SW480 (cell line): Measurements from ENCODE around the gene PCBP1.
"Not testable (repeated sequence)": the region's sequence is repeated elsewhere in the genome, so short reads cannot be mapped to it uniquely, and the experiment has no call there.

ENCODE experiments used
- DNase-seq: peaks from one replicate; pipeline ENCODE4 v3.0.0-alpha.2; 2016; ENCODE audit warnings: low spot score

PCBP1 gene

GRCh38 chr2:70081221-70081620 is 6.1 kb upstream of the PCBP1 start:
- DNase-seq, result no peak

DNA sequence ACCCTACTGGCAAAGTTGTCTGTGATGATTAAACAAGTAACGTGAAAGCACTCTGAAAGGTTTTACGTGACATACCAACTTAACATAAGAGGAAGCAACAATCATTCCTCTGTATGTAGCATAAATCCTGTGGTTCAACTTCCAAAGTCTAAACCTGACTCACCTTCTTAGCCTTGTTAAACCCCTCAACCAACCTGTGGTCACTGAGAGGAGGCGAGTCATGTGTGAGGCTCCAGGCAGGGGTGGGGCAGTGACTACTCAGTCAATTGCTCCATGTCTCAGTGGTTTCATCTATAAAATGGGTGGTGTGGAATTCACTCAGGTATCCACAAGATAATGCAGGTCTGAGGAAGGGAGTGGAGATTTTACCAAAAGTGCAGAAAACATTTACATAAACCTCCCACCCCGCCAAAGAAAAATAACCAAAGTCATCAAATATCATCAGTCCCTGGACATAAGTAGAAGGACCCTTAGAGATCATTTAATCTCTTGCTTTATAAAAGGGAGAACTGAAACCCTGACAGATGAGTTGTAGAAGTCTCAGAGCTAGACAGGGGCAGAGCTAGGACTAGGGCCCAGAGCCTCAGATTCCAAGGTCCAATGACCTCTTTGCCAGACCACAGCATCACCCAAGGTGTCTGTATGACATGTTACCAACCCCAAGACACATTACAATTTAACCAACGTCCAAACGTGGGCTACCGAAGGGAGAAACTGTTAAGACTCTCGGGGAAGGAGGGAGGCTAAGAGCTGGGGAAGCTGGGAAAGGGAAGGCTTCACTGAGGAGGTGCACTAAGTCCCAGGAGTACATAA is 3.7 kb upstream of the PCBP1 start:
- DNase-seq, result peak; percentile 94

GRCh38 chr2:70084973-70085710 is 2.1 kb upstream of the PCBP1 start:
- peak; percentile 93 for DNase-seq

DNA sequence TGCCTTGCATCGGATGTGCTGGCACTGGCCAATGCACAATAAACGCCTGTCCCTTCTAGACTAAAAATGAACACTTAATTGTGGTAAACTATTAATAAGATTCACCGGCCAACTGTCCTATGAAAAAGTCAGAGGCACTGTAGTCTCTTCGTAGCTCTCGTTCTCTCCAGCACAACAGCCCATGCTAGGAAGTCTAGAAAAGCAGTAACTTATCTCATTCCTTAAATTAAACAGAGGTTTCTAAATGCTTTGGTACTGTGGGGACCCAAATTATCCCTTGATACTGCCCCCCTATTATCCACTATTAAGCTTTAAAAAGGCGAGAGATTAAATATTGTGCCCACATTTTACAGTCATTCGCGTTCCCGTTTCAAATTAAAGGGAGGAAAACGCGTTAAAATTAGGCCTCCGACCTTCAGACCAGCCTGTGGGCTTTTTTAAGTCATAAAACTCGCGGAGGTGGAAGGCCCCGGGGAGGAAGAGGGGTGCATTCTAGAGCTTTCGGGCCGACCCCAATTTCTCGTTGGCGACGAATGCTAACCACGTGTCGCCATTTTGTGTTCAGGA is 1.5 kb upstream of the PCBP1 start:
- peak; percentile 60 for DNase-seq

- peak; percentile 89 for DNase-seq
These were observed 919 bp upstream of the PCBP1 start for GRCh38 chr2:70086278-70086837.

DNA sequence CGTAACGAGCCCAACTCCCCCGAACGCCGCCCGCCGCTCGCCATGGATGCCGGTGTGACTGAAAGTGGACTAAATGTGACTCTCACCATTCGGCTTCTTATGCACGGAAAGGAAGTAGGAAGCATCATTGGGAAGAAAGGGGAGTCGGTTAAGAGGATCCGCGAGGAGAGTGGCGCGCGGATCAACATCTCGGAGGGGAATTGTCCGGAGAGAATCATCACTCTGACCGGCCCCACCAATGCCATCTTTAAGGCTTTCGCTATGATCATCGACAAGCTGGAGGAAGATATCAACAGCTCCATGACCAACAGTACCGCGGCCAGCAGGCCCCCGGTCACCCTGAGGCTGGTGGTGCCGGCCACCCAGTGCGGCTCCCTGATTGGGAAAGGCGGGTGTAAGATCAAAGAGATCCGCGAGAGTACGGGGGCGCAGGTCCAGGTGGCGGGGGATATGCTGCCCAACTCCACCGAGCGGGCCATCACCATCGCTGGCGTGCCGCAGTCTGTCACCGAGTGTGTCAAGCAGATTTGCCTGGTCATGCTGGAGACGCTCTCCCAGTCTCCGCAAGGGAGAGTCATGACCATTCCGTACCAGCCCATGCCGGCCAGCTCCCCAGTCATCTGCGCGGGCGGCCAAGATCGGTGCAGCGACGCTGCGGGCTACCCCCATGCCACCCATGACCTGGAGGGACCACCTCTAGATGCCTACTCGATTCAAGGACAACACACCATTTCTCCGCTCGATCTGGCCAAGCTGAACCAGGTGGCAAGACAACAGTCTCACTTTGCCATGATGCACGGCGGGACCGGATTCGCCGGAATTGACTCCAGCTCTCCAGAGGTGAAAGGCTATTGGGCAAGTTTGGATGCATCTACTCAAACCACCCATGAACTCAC is 673 bp downstream of the PCBP1 start:
- peak; percentile 74 for DNase-seq

GRCh38 chr2:70088598-70089219 is 1.4 kb downstream of the PCBP1 start:
- no peak for DNase-seq

- peak; percentile 50 for DNase-seq
These were observed 2.1 kb downstream of the PCBP1 start for GRCh38 chr2:70089220-70089982.

- no peak for DNase-seq
These were observed 2.8 kb downstream of the PCBP1 start for GRCh38 chr2:70089983-70090525.

- no peak for DNase-seq
These were observed 3.5 kb downstream of the PCBP1 start for GRCh38 chr2:70090706-70091334.

GRCh38 chr2:70091364-70091763 is 4.1 kb downstream of the PCBP1 start:
- DNase-seq, result no peak

DNA sequence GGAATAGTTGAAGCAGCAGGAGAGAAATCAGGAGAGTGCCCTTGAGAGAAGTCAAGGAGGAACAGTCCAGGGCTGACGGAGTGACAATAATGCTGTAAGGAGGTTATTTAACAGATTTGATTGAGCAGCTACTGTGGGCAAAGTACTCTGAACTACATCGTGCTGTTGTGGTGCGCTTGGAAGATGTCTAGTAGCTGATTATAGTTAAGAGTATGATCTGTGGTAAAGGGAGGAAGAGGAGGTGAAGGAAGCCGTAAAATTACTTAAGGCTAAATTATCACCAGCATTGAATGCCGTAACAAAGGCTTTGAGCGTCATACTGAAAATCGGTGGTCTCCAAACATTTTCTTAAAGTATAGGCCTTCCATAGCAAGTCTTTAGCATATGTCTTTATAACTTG is 4.5 kb downstream of the PCBP1 start:
- DNase-seq, result no peak

GRCh38 chr2:70092576-70093243 is 5.4 kb downstream of the PCBP1 start:
- DNase-seq, result not testable (repeated sequence)

GRCh38 chr2:70094171-70094977 is 7.1 kb downstream of the PCBP1 start:
- DNase-seq, result no peak

GRCh38 chr2:70094978-70095719 is 7.9 kb downstream of the PCBP1 start:
- no peak for DNase-seq

DNA sequence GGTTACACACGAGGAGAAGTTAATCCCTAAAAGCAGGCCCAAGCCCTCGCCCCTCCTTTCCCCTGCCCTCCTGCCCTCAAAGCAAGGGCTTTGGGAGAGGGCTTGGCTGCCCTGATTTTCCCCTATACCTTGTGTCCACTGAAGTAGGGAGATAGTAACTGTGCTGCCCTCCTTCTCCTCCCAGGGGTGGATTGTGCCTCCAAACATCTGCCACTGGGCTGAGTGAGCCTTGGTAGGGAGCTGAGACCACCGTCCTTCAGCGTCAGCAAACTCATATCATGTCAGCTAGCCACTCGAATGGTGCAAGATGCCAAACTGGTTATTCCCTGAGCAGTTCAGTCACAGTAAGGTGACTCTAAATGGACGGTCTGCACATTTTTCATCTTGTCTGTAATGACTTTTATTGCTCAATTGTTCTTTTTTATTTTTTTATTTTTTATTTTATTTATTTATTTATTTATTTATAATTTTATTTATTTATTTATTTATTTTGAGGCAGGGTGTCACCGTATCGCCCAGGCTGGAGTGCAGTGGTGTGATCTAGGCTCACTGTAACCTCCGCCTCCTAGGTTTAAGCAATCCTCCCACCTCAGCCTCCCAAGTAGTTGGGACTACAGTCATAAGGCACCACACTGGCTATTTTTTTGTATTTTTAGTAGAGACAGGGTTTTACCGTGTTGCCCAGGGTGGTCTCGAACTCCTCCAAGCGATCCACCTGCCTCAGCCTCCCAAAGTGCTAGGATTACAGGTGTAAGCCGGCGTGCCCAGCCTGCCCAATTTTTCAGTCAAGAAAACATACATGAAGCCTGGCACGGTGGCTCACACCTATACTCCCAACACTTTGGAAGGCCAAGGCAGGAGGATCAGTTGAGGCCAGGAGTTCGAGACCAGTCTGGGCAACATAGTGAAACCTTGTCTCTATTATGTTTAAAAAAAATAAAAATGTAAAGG is 8.7 kb downstream of the PCBP1 start:
- no peak for DNase-seq
